CD4-positive, alpha-beta T cell treated with Interleukin-1 beta for 1 hour (primary cell): ENCODE measurements around the gene PRDM10.
"Not testable (repeated sequence)": the region's sequence is repeated elsewhere in the genome, so short reads cannot be mapped to it uniquely, and the experiment has no call there.

Experiments
- DNase-seq, 2 donors: peaks; one replicate each; pipeline ENCODE4 v3.0.0-alpha.2; 2020 to 2022

Gene PRDM10

DNA sequence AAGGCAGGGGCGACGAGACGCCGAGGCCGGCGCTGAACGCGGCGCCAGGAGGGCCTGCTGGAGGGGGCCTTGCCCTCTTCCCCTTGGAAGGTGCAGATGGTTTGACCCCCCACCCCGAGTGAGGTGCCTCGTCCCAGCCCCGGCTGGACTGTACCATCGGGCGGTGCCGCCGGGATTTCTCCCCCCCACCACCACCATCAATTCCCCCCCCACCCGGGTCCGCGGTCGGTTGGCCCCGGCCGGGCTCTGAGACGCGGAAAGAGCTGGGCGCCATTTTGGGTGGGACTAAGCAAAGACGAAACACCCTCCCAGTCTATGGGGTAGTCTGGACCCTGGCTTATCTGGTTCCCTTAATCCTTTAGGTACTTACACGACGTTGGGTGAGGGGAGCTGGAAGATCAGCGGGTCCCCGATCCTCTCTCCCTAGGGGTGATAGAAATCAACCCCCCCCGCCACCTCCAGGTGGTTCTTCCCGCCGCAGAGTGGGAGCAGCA is at the start of gene PRDM10:
PRDM10 (minus strand) TSS at position 484 of the 494 bp plus-strand sequence. CDS start 41,871 bp downstream, outside the sequence.
- DNase-seq: peak; percentile 93 to 95

DNA sequence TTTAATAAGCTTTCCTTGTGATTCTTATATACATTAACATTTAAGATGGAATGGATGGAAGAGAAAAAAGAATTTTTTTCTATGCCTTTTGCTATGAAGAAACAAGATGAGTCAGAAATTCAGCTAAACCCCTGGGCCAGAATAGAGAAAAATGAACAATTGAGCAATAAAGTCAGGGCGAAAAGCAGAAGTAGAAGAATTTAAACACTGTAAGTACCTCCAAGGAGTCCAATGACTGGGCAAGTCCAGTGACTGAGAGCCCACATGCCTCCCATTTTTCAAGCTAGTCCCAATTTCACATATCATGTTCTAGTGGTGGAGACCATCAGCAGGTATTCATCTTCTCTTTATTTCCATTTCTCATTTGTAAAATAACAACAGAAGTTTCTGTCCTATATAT is 48.4 kb upstream of the PRDM10 start:
- DNase-seq: peak in 1 of 2 donors; percentile 50

DNA sequence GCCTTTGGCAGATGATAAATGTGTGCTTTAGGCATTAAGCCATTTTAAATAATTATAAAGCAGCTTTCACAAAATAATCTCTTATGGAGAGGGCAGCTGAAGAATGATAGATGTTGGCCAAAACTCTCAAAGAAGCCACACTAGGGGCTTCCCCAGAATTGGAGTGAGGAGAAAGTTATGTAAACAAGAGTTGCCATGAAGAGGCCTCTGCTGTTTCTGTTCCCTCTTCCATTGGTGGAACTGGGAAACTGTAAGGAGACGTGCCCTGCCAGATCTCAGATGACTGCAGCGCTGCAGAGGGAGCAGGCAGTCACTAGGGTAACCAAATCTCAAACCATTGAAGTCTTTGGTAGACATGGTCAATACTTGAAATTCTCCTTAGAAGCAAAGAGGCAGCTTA is 47.6 kb upstream of the PRDM10 start:
- DNase-seq: peak; percentile 12 to 47

DNA sequence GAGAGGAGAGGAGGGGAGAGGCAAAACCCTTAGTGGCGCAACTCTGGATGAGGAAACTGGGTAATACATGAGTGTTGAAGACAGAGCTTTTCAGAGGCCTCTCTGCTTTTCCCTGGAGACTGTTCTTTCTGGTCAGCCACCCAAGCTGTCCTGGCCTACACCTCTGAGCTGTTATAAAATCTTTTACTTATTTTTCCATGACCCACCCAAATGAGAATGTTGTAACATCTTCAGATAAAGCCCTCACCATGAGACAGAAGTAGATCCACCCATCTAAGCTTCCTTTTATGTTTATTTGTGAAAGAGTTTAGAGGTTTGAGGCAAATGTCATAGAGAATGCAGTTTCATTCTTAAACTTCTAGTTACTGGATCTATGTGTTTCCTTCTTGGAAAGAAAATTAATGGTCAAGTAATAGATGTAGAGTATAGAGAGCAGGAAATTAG is 46.7 kb upstream of the PRDM10 start:
- peak in 1 of 2 donors; percentile 21 for DNase-seq

DNA sequence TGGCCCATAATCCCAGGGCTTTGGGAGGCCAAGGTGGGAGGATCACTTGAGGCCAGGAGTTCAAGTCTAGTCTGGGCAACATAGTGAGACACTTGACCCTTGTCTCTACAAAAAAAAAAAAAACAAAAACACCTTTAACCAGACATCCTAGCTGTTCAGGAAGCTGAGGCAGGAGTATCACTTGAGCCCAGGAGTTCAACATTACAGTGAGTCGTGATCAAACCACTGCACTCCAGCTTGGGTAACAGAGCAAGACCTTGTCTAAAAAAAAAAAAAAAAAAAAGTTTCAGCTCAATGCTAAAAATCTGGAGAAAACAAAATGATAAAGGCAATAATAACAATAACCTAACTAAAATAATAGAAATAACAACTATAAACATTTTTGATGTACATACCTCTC is 44.5 kb upstream of the PRDM10 start:
- no peak for DNase-seq

- DNase-seq: peak in 1 of 2 donors; percentile 15
Observed at GRCh38 chr11:130043575-130043974, 40.9 kb upstream of the PRDM10 start.

GRCh38 chr11:130042093-130042591 is 39.5 kb upstream of the PRDM10 start:
- peak in 1 of 2 donors; percentile 42 for DNase-seq

- DNase-seq: no peak
Observed at GRCh38 chr11:130040281-130040940, 37.8 kb upstream of the PRDM10 start.

DNA sequence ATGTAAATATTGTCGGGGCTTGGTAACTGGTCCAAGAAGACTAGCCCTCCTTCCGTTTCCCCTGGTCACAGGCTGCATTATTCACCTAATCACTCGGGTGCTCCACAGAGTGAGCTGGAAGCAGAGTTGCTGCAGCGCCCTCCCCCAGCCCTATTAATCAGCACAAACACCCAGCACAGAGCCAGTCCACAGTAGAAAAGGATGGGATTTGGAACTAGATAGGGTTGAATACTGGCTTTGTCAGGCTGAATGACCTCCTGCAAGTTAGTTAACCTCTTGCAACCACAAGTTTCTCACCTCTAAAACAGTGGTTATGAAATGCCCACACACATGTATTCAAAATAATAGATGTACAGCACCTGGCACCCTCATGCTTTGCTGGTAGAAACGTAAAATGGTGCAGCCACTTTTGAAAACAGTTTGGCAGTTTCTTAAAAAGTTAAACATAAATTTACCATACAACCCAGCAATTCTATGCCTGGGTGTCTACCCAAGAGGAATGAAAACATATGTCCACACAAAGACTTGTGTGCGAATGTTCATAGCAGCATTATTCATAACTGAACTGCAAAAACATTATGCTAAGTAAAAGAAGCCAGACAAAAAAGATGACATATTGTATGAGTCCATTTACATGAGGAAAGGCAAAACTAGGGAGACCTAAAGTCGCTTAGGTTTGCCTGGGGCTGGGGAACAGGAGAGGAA is 35.4 kb upstream of the PRDM10 start:
- no peak for DNase-seq

GRCh38 chr11:130037058-130037457 is 34.4 kb upstream of the PRDM10 start:
- no peak for DNase-seq

DNA sequence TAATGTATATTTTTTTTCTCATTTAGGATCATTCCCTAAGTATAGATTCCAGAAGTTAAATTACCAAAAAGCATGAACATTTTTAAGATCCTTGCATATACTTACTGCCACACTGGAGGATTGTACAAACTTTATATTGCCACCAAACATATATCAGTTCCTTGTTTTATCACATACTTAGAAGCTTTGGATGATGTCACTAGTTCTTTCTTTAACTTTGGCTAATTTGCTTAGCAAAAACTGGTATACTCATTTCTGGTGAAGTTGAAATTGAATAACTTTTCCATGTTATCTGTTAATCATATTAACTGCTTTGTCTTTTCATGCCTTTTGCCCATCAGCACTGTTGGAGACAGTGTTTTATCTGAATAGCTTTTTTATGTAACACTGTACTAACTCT is 31.6 kb upstream of the PRDM10 start:
- DNase-seq: no peak

DNA sequence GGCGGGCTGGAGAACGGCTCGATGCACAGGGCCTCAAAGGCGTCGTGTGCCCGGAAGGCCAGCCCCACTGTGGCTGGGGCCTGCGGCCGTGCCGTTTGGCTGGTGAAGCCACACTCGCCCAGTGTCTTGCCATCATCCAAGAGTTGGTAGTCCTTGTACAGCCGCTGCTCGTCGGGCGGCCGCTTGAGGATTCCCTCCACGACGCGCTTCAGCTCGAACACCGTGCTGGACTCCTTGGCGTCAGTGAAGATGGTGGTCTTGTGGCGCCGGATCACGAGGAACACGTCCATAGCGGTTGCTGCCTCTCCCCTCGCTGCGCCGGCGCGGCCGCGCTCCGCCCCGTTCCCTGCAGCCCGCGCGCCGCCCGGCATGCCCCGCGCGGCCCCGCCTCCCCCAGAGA is 30.3 kb upstream of the PRDM10 start:
- DNase-seq: no peak

GRCh38 chr11:130031945-130032344 is 29.3 kb upstream of the PRDM10 start:
- DNase-seq: no peak

GRCh38 chr11:130031056-130031455 is 28.4 kb upstream of the PRDM10 start:
- DNase-seq: no peak

- no peak for DNase-seq
Observed at GRCh38 chr11:130029137-130029536, 26.5 kb upstream of the PRDM10 start.

- no peak for DNase-seq
Observed at GRCh38 chr11:130025371-130025770, 22.7 kb upstream of the PRDM10 start.

DNA sequence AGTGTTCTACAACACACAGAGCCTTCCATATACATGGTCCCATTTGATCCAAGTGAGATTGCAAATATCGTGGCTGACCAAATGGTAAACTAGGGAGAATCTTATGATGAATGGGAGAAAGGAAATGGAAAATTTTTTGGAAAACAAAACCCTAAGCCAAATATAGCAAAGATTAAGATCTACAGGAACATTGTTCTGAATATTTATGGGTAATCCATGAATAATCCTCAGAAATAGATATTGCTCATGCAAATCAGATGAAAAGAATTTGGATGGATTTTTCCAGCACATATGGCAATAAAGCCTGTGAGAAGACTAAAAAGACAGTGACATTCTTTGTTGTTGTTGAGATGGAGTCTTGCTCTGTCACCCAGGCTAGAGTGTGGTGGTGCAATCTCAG is 21.7 kb upstream of the PRDM10 start:
- no peak for DNase-seq

GRCh38 chr11:130023204-130023603 is 20.6 kb upstream of the PRDM10 start:
- peak in 1 of 2 donors; percentile 35 for DNase-seq

GRCh38 chr11:130022799-130023198 is 20.2 kb upstream of the PRDM10 start:
- DNase-seq: no peak

GRCh38 chr11:130021606-130022005 is 19.0 kb upstream of the PRDM10 start:
- DNase-seq: not testable (repeated sequence)

DNA sequence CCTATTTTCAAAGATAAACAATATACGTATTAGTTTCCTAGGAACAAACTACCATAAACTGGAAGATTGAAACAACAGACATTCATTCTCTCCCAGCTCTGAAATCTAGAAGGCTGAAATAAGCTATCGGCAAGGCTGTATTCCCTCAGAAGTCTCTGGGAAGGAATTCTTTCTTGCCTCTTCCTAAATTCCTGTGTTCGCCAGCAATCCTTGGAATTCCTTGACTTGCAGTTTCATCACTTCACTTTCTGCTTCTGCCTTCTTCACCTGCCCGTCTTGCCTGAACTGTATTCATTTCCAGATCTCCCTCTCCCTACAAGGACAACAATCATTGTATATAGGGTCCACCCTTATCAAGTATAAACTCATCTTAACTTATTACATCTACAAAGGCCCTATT is 17.7 kb upstream of the PRDM10 start:
- no peak for DNase-seq

- DNase-seq: not testable (repeated sequence)
Observed at GRCh38 chr11:130015846-130016245, 13.2 kb upstream of the PRDM10 start.

DNA sequence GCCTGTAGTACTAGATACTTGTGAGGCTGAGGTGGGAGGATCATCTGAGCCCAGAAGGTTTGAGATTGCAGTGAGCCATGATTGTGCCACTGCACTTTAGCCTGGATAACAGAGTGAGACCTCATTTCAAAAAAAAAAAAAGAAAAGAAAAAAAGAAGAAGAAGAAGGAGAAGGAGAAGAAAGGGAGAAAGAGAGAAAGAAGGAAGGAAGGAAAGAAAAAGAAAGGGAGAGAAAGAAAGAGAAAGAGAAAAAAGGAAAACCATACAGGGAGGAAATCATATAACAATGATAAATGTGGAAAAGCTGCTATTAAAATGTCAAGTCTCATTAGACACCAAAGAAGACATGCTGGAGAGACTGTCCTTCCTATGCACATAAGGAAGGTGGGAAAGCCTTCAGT is 5.7 kb upstream of the PRDM10 start:
- DNase-seq: no peak

- no peak for DNase-seq
Observed at GRCh38 chr11:130006929-130007328, 4.3 kb upstream of the PRDM10 start.
